OCI-LY1 (cell line): ENCODE results near the gene LETM1.

ENCODE experiments used
- H2AFZ ChIP-seq: fragments of 200-600 bp; sonication (generic), shearing (Covaris generic); 2 replicates; pipeline ENCODE4 v1.6.0; 2014; ENCODE audit warnings: antibody characterized with exemption, mild to moderate bottlenecking, low read length
- H3F3A ChIP-seq: fragments of 200-600 bp; sonication (generic), shearing (Covaris generic); 2 replicates; pipeline ENCODE4 v1.6.0; 2014; ENCODE audit warnings: mild to moderate bottlenecking, antibody characterized with exemption, low read length, moderate library complexity; ENCODE audit not compliant: insufficient read depth
- H3K27ac ChIP-seq: fragments of 200-600 bp; sonication (generic); 2 replicates; pipeline ENCODE4 v1.5.1; 2014; ENCODE audit warnings: low read length, mixed run types, mild to moderate bottlenecking, low read depth; ENCODE audit not compliant: poor library complexity, severe bottlenecking
- H3K27me3 ChIP-seq: fragments of 200-600 bp; sonication (generic); 2 replicates; pipeline ENCODE4 v1.6.0; 2014; ENCODE audit warnings: antibody characterized with exemption, mild to moderate bottlenecking, low read length, moderate library complexity; ENCODE audit not compliant: insufficient read depth
- H3K36me3 ChIP-seq: fragments of 200-600 bp; sonication (generic); 2 replicates; pipeline ENCODE4 v1.6.1; 2014; ENCODE audit warnings: mild to moderate bottlenecking, antibody characterized with exemption, low read length, moderate library complexity, mixed read lengths; ENCODE audit not compliant: insufficient read depth
- H3K4me1 ChIP-seq: fragments of 200-600 bp; sonication (generic); 2 replicates; pipeline ENCODE4 v1.5.1; 2014; ENCODE audit warnings: mild to moderate bottlenecking, low read length, moderate library complexity; ENCODE audit not compliant: insufficient read depth, severe bottlenecking
- H3K4me2 ChIP-seq: fragments of 200-600 bp; sonication (generic), shearing (Covaris generic); 2 replicates; pipeline ENCODE4 v1.6.1; 2014; ENCODE audit warnings: low read length
- H3K4me3 ChIP-seq: fragments of 200-600 bp; sonication (generic); 2 replicates; pipeline ENCODE4 v1.5.1; 2014; ENCODE audit warnings: low read length, low read depth, mild to moderate bottlenecking, mixed read lengths; ENCODE audit not compliant: poor library complexity, severe bottlenecking
- H3K79me2 ChIP-seq: fragments of 200-600 bp; shearing (Covaris generic); 2 replicates; pipeline ENCODE4 v1.6.1; 2016; ENCODE audit warnings: mixed run types, low read length, mixed read lengths; ENCODE audit not compliant: insufficient read depth
- H3K9ac ChIP-seq: fragments of 200-600 bp; sonication (generic), shearing (Covaris generic); 2 replicates; pipeline ENCODE4 v1.6.1; 2014; ENCODE audit warnings: mild to moderate bottlenecking, low read length, mixed read lengths
- H3K9me2 ChIP-seq: fragments of 200-600 bp; sonication (generic), shearing (Covaris generic); 2 replicates; pipeline ENCODE4 v1.6.1; 2014; ENCODE audit warnings: low read depth, mild to moderate bottlenecking, low read length, mixed read lengths
- H3K9me3 ChIP-seq: fragments of 200-600 bp; shearing (Covaris generic); 2 replicates; pipeline ENCODE4 v1.6.1; 2014; ENCODE audit warnings: low read length, mixed read lengths
- H4K20me1 ChIP-seq: fragments of 200-600 bp; sonication (generic), shearing (Covaris generic); 2 replicates; pipeline ENCODE4 v1.6.0; 2016; ENCODE audit warnings: mild to moderate bottlenecking, low read length; ENCODE audit not compliant: insufficient read depth
- CTCF ChIP-seq: fragments of 200-600 bp; sonication (generic), shearing (Covaris generic); IDR thresholded peaks from 2 replicates; pipeline ENCODE4 v1.5.1; 2017; ENCODE audit warnings: mild to moderate bottlenecking, antibody characterized with exemption, low read length, moderate library complexity, mixed read lengths
- EZH2 ChIP-seq: fragments of 200-600 bp; sonication (generic), shearing (Covaris generic); IDR thresholded peaks from 2 replicates; pipeline ENCODE4 v1.8.0; 2017; ENCODE audit warnings: borderline replicate concordance, mixed run types, mild to moderate bottlenecking, antibody characterized with exemption, low read length, moderate library complexity, mixed read lengths

The LETM1 gene

GRCh38 chr4:1783015-1783414 is 72.9 kb downstream of the LETM1 start:
- Histone ChIP-seq H3K4me3 (no peak overlapping the region), H3K27ac (no peak overlapping the region), H3K9ac (no peak overlapping the region), H3K4me2 (no peak overlapping the region), H3K9me3 (no peaks in the 10 kb centered on the region), H3F3A (no peaks in the 10 kb centered on the region), H3K4me1 (no peaks in the 10 kb centered on the region), H2AFZ (no peak overlapping the region), H4K20me1 (no peaks in the 10 kb centered on the region), H3K79me2 (no peaks in the 10 kb centered on the region), H3K27me3 (no peaks in the 10 kb centered on the region), H3K36me3 (no peaks in the 10 kb centered on the region), H3K9me2 (no peaks in the 10 kb centered on the region)
- no peak for TF ChIP-seq CTCF
- no peak for TF ChIP-seq EZH2

GRCh38 chr4:1780435-1780834 is 75.5 kb downstream of the LETM1 start:
- H4K20me1 ChIP-seq, result no peaks in the 10 kb centered on the region
- H3K27ac ChIP-seq, result no peak overlapping the region
- TF ChIP-seq CTCF (no peak), EZH2 (no peak)
- no peaks in the 10 kb centered on the region for H3K9me2 ChIP-seq
- no peaks in the 10 kb centered on the region for H3K4me1 ChIP-seq
- H3K4me2 ChIP-seq, result no peak overlapping the region
- H3K36me3 ChIP-seq, result no peaks in the 10 kb centered on the region
- H2AFZ ChIP-seq, result no peak overlapping the region
- H3F3A ChIP-seq, result no peaks in the 10 kb centered on the region
- H3K9me3 ChIP-seq, result no peaks in the 10 kb centered on the region
- H3K27me3 ChIP-seq, result 0 out of 2 replicates have a peak, but pooled peaks cover 3% of the 10 kb centered on the region
- no peak overlapping the region for H3K4me3 ChIP-seq
- H3K79me2 ChIP-seq, result no peaks in the 10 kb centered on the region
- H3K9ac ChIP-seq, result no peak overlapping the region

- Histone ChIP-seq H3K4me2 (no peak overlapping the region), H3K9ac (no peak overlapping the region), H3K27ac (no peak overlapping the region)
These were observed 76.2 kb downstream of the LETM1 start for GRCh38 chr4:1779588-1780382.

More at GRCh38 chr4:1779588-1780382, 76.2 kb downstream of the LETM1 start:
- no peaks in the 10 kb centered on the region for H4K20me1 ChIP-seq
- H3K36me3 ChIP-seq, result no peaks in the 10 kb centered on the region
- H3K9me2 ChIP-seq, result no peaks in the 10 kb centered on the region
- no peak overlapping the region for H3K4me3 ChIP-seq
- H2AFZ ChIP-seq, result no peak overlapping the region
- H3F3A ChIP-seq, result no peaks in the 10 kb centered on the region
- TF ChIP-seq CTCF (no peak), EZH2 (no peak)
- H3K4me1 ChIP-seq, result no peaks in the 10 kb centered on the region
- H3K79me2 ChIP-seq, result no peaks in the 10 kb centered on the region
- 0 out of 2 replicates have a peak, but pooled peaks cover 3% of the 10 kb centered on the region for H3K27me3 ChIP-seq
- no peaks in the 10 kb centered on the region for H3K9me3 ChIP-seq
